ENCODE results near the gene MYOF. TPM values are rescaled to one million over a fixed set of nuclear protein-coding genes. Genes with fewer than 3 reads are reported as not detected.
A peak's percentile ranks its signal among the peaks of the same experiment; 100 is the strongest.

The MYOF gene
- total RNA-seq, 4 donors from 2014 or later, result 61.1 to 123 (median 99.6) TPM

GRCh38 chr10:93336110-93336509, 146.0 kb downstream of the MYOF start:
- Histone ChIP-seq H3K4me3 (no peak overlapping the region), H3K4me1 (peaks cover 0 to 41% (median 0%) of the 10 kb centered on the region in 3 donors), H3K36me3 (peaks cover 0 to 100% (median 13%) of the 10 kb centered on the region in 3 donors), H3K27ac (peak overlapping the region in 3 of 4 donors; percentile 21 to 78 (median 53)), H3K27me3 (no peaks in the 10 kb centered on the region), H3K9me3 (no peaks in the 10 kb centered on the region)
- WGBS, 2 donors, result 85 to 87% methylated on average over 6 of the region's 6 CpGs
- TF ChIP-seq CTCF (IDR thresholded peaks at IDR 0.05) (no peak), POLR2A (IDR thresholded peaks at IDR 0.05) (no peak)
- intact Hi-C loops (cut with DNase I), result no loop called here
- DNase-seq, result no peak

- no peak for TF ChIP-seq POLR2A (IDR thresholded peaks at IDR 0.05)
- TF ChIP-seq CTCF (IDR thresholded peaks at IDR 0.05), result no peak
- peaks cover 0 to 41% (median 0%) of the 10 kb centered on the region in 3 donors for H3K4me1 ChIP-seq
- no peaks in the 10 kb centered on the region for H3K27me3 ChIP-seq
- DNase-seq, result no peak
- H3K27ac ChIP-seq, result peak overlapping the region; percentile 21 to 78 (median 52)
- no peak overlapping the region for H3K4me3 ChIP-seq
- intact Hi-C loops (cut with DNase I), result no loop called here
- 34 to 55% methylated on average over 6 to 9 of the region's 9 CpGs for WGBS, 2 donors
- peaks cover 0 to 100% (median 19%) of the 10 kb centered on the region in 3 donors for H3K36me3 ChIP-seq
- H3K9me3 ChIP-seq, result no peaks in the 10 kb centered on the region
Observed at GRCh38 chr10:93334901-93335327, 147.2 kb downstream of the MYOF start.

GRCh38 chr10:93334181-93334580, 148.0 kb downstream of the MYOF start:
- H3K4me1 ChIP-seq, result peaks cover 0 to 41% (median 0%) of the 10 kb centered on the region in 3 donors
- peaks cover 0 to 100% (median 21%) of the 10 kb centered on the region in 3 donors for H3K36me3 ChIP-seq
- 72 to 79% methylated on average over 2 to 3 of the region's 3 CpGs for WGBS, 2 donors

GRCh38 chr10:93333278-93333978, 148.7 kb downstream of the MYOF start:
- 64 to 83% methylated on average over 11 to 12 of the region's 15 CpGs for WGBS, 2 donors
- Histone ChIP-seq H3K36me3 (peaks cover 0 to 100% (median 25%) of the 10 kb centered on the region in 3 donors), H3K4me3 (no peak overlapping the region), H3K9me3 (no peaks in the 10 kb centered on the region), H3K4me1 (peaks cover 0 to 41% (median 0%) of the 10 kb centered on the region in 3 donors), H3K27me3 (no peaks in the 10 kb centered on the region), H3K27ac (peak overlapping the region in 2 of 4 donors; percentile 23 to 78)
- TF ChIP-seq POLR2A (IDR thresholded peaks at IDR 0.05) (no peak), CTCF (IDR thresholded peaks at IDR 0.05) (no peak)
- intact Hi-C loops (cut with DNase I), result no loop called here
- no peak for DNase-seq

More at GRCh38 chr10:93334181-93334580, 148.0 kb downstream of the MYOF start:
- intact Hi-C loops (cut with DNase I), result no loop called here
- Histone ChIP-seq H3K27ac (peak overlapping the region; percentile 5 to 78 (median 16)), H3K4me3 (no peak overlapping the region), H3K9me3 (no peaks in the 10 kb centered on the region), H3K27me3 (no peaks in the 10 kb centered on the region)
- TF ChIP-seq POLR2A (IDR thresholded peaks at IDR 0.05) (no peak), CTCF (IDR thresholded peaks at IDR 0.05) (no peak)
- no peak for DNase-seq

- intact Hi-C loops (cut with DNase I), result no loop called here
- Histone ChIP-seq H3K9me3 (no peaks in the 10 kb centered on the region), H3K4me1 (peaks cover 0 to 38% (median 0%) of the 10 kb centered on the region in 3 donors), H3K4me3 (no peak overlapping the region), H3K36me3 (peaks cover 6 to 100% (median 26%) of the 10 kb centered on the region in 3 donors), H3K27me3 (no peaks in the 10 kb centered on the region), H3K27ac (no peak overlapping the region)
- DNase-seq, result no peak
- 77 to 92% methylated on average over 3 of the region's 3 CpGs for WGBS, 2 donors
- no peak for TF ChIP-seq CTCF (IDR thresholded peaks at IDR 0.05)
- TF ChIP-seq POLR2A (IDR thresholded peaks at IDR 0.05), result no peak
Observed at GRCh38 chr10:93330824-93331223, 151.3 kb downstream of the MYOF start.
